Fibroblast of the aortic adventitia (primary cell): ENCODE results near the gene APOA1. TPM values are rescaled to one million over a fixed set of nuclear protein-coding genes. Genes with fewer than 3 reads are reported as not detected.
A peak's percentile ranks its signal among the peaks of the same experiment; 100 is the strongest.

Experiments
- DNase-seq: peaks from one replicate; pipeline ENCODE4 v3.0.0-alpha.2; 2010; ENCODE audit warnings: low read depth
- H3K4me3 ChIP-seq: 2 replicates; pipeline ENCODE4 v1.5.1; 2011; ENCODE audit warnings: low read depth, mild to moderate bottlenecking, control low read depth, low read length, moderate library complexity
- CTCF ChIP-seq: IDR thresholded peaks from 2 replicates; pipeline ENCODE4 v1.5.1; 2011; ENCODE audit warnings: mild to moderate bottlenecking, low read length, control low read depth, inconsistent platforms; ENCODE audit not compliant: insufficient read depth
- total RNA-seq: library from RNA; depleted of rRNA; stranded (reverse); fragments of >200 nt; gene quantifications from 2 replicates; pipeline ENCODE4 v1.2.3, GENCODE V29; 2012; ENCODE audit warnings: low replicate concordance

The APOA1 gene
- 0.72 and 70.3 TPM in 2 replicates for total RNA-seq

GRCh38 chr11:116837231-116838091 is at the start of gene APOA1:
APOA1 (minus strand) TSS chr11:116837622; CDS start chr11:116837387, 235 bp downstream.
- peak; percentile 16 for DNase-seq
- TF ChIP-seq CTCF = no peak
- H3K4me3 ChIP-seq = no peak within 1 kb of the TSS

- H3K4me3 ChIP-seq = no peak overlapping the region
- DNase-seq = peak; percentile 83
- no peak for TF ChIP-seq CTCF
Measured at GRCh38 chr11:116885951-116886655, 48.7 kb upstream of the APOA1 start.

- no peak for TF ChIP-seq CTCF
Measured at GRCh38 chr11:116882386-116882785, 45.0 kb upstream of the APOA1 start.

GRCh38 chr11:116881143-116881542 is 43.7 kb upstream of the APOA1 start:
- no peak for TF ChIP-seq CTCF
- no peak overlapping the region for H3K4me3 ChIP-seq
- no peak for DNase-seq

More at GRCh38 chr11:116882386-116882785, 45.0 kb upstream of the APOA1 start:
- H3K4me3 ChIP-seq = no peak overlapping the region
- peak; percentile 45 for DNase-seq

GRCh38 chr11:116879800-116880625 is 42.6 kb upstream of the APOA1 start:
- peak; percentile 85 for TF ChIP-seq CTCF
- peak; percentile 87 for DNase-seq
- H3K4me3 ChIP-seq = no peak overlapping the region

- TF ChIP-seq CTCF = no peak
- DNase-seq = no peak
- H3K4me3 ChIP-seq = no peak overlapping the region
Measured at GRCh38 chr11:116876656-116877055, 39.2 kb upstream of the APOA1 start.
